GM12801 (cell line): ENCODE data around the gene OR8H2.

Experiments
- TF ChIP-seq, protein P1 (sequence below): IDR thresholded peaks from one replicate; pipeline ENCODE4 v1.5.1; 2011; ENCODE audit warnings: control low read depth; ENCODE audit not compliant: insufficient read length; ENCODE audit errors: extremely low read depth

The OR8H2 gene

GRCh38 chr11:56152333-56152732 is 48.8 kb downstream of the OR8H2 start:
- TF ChIP-seq, protein P1, sequence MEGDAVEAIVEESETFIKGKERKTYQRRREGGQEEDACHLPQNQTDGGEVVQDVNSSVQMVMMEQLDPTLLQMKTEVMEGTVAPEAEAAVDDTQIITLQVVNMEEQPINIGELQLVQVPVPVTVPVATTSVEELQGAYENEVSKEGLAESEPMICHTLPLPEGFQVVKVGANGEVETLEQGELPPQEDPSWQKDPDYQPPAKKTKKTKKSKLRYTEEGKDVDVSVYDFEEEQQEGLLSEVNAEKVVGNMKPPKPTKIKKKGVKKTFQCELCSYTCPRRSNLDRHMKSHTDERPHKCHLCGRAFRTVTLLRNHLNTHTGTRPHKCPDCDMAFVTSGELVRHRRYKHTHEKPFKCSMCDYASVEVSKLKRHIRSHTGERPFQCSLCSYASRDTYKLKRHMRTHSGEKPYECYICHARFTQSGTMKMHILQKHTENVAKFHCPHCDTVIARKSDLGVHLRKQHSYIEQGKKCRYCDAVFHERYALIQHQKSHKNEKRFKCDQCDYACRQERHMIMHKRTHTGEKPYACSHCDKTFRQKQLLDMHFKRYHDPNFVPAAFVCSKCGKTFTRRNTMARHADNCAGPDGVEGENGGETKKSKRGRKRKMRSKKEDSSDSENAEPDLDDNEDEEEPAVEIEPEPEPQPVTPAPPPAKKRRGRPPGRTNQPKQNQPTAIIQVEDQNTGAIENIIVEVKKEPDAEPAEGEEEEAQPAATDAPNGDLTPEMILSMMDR, result no peak
